Measurements from ENCODE around the gene PCDHGC5.

DNA sequence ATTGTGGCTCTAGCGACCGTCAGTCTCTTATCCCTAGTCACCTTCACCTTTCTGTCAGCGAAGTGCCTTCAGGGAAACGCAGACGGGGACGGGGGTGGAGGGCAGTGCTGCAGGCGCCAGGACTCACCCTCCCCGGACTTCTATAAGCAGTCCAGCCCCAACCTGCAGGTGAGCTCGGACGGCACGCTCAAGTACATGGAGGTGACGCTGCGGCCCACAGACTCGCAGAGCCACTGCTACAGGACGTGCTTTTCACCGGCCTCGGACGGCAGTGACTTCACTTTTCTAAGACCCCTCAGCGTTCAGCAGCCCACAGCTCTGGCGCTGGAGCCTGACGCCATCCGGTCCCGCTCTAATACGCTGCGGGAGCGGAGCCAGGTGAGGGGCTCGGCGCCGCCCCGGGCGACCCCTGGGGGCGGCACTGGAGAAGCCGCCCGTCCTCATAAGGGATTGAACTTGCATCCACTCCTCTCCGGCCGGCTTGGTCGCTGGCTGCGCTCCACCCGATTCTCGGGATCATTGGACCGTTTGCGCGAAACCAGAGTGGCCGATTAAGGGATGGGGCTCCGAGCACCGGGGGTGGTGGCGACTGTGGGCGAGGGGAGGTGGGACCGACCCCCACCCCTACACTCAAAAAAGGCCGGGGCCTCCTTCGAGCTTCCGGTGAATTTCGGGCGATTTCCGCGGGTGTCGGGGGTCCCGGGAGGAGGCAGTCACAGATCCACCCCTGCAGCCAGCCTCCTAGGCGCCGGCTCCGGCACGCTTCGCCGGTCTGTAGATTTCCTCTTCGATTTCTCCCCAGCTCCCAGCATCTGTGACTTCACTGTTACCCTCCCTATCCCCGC lies 2.7 kb downstream of the PCDHGC5 start:
- no peak for TF ChIP-seq EP300 (IDR thresholded peaks at IDR 0.05)
- TF ChIP-seq, protein P1, sequence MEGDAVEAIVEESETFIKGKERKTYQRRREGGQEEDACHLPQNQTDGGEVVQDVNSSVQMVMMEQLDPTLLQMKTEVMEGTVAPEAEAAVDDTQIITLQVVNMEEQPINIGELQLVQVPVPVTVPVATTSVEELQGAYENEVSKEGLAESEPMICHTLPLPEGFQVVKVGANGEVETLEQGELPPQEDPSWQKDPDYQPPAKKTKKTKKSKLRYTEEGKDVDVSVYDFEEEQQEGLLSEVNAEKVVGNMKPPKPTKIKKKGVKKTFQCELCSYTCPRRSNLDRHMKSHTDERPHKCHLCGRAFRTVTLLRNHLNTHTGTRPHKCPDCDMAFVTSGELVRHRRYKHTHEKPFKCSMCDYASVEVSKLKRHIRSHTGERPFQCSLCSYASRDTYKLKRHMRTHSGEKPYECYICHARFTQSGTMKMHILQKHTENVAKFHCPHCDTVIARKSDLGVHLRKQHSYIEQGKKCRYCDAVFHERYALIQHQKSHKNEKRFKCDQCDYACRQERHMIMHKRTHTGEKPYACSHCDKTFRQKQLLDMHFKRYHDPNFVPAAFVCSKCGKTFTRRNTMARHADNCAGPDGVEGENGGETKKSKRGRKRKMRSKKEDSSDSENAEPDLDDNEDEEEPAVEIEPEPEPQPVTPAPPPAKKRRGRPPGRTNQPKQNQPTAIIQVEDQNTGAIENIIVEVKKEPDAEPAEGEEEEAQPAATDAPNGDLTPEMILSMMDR (IDR thresholded peaks at IDR 0.05), result no peak
